Measurements from ENCODE around the gene IGF1R. TPM values are rescaled to one million over a fixed set of nuclear protein-coding genes. Genes with fewer than 3 reads are reported as not detected.

Gene IGF1R
- total RNA-seq, 5 donors from 2014 or later (not counting 1 experiment from before 2014, with no cell fraction given), result 40.3 to 97.2 (median 79.4) TPM

GRCh38 chr15:98939311-98940080 lies 291.2 kb downstream of the IGF1R start:
- Histone ChIP-seq H3K4me3 (ENCODE audit: control insufficient read depth in 1 of 2, extremely low read depth in 1 of 2, low read length in 1 of 2) (no peak overlapping the region), H3K36me3 (ENCODE audit: control insufficient read depth in 2 of 2, extremely low read depth in 1 of 2, insufficient read depth in 1 of 2, low read length in 1 of 2) (peaks cover 23 to 24% of the 10 kb centered on the region in 2 donors), H3K27me3 (replicated peaks in 1 of 2; ENCODE audit: control insufficient read depth in 2 of 2, extremely low read depth in 1 of 2, insufficient read depth in 2 of 2, low read length in 1 of 2) (no peaks in the 10 kb centered on the region), H3K4me1 (ENCODE audit: control insufficient read depth in 1 of 2, extremely low read depth in 1 of 2, insufficient read depth in 2 of 2, low read length in 2 of 2) (no peaks in the 10 kb centered on the region), H3K9me3 (no peaks in the 10 kb centered on the region), H3K27ac (ENCODE audit: low read length) (no peak overlapping the region)
- Mint-ChIP-seq H3K9me3 (no peaks in the 10 kb centered on the region), H3K27me3 (no peaks in the 10 kb centered on the region), H3K4me1 (peaks cover 0 to 16% (median 0%) of the 10 kb centered on the region in 3 donors), H3K27ac (no peak overlapping the region), H3K4me3 (no peak overlapping the region), H3K36me3 (peaks cover 52% of the 10 kb centered on the region)
- no peak for ATAC-seq (replicated peaks in 1 of 4)
- DNase-seq, result no peak
- CTCF ChIA-PET, result no interaction called here
- WGBS (ENCODE audit: insufficient coverage), result 93% methylated on average over 10 of the region's 13 CpGs
- POLR2A ChIA-PET, result no interaction called here

DNA sequence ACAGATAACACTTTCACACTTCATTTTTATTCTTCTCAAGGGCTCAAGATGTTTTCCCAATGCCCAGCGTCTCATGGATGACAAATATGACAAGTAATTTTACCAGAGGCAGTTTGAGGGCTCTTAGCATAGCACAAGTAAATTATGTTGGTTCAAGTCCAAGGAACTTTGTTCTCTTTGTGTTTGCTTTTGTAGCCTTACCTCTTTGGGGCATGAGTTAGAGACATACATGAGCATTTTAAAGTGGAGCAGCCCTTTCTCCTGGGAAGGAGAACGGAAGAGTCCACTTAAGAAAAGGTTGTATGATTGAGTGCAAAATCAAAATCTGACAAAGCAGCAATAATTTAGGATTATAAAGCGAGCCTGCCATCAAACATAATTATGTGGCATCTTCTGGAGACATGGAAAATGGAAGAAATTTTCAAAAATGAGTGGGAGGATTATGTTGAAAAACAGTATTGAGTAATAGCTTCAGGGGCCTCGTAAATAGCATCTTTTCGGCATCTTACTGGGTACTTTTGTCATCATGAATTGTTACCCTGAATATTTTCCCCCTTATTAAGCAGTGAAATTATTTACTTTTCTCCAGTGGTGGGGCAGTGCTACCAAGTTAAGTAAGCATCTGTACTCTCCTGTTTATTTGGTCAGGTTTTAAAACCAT lies 293.4 kb downstream of the IGF1R start:
- 89% methylated on average over 1 of the region's 5 CpGs for WGBS (ENCODE audit: insufficient coverage)
- H3K36me3 ChIP-seq (ENCODE audit: control insufficient read depth in 2 of 2, extremely low read depth in 1 of 2, insufficient read depth in 1 of 2, low read length in 1 of 2), result peaks cover 30 to 35% of the 10 kb centered on the region in 2 donors
- peaks cover 0 to 10% (median 0%) of the 10 kb centered on the region in 3 donors for H3K4me1 Mint-ChIP-seq
- no peak overlapping the region for H3K4me3 ChIP-seq (ENCODE audit: control insufficient read depth in 1 of 2, extremely low read depth in 1 of 2, low read length in 1 of 2)
- no peak for ATAC-seq (replicated peaks in 1 of 4)
- ChIA-PET CTCF (no interaction called here), POLR2A (no interaction called here)
- H3K36me3 Mint-ChIP-seq, result peaks cover 44% of the 10 kb centered on the region
- H3K27me3 ChIP-seq (replicated peaks in 1 of 2; ENCODE audit: control insufficient read depth in 2 of 2, extremely low read depth in 1 of 2, insufficient read depth in 2 of 2, low read length in 1 of 2), result no peaks in the 10 kb centered on the region
- no peak overlapping the region for H3K27ac ChIP-seq (ENCODE audit: low read length)
- H3K4me1 ChIP-seq (ENCODE audit: control insufficient read depth in 1 of 2, extremely low read depth in 1 of 2, insufficient read depth in 2 of 2, low read length in 2 of 2), result no peaks in the 10 kb centered on the region
- H3K9me3 ChIP-seq, result no peaks in the 10 kb centered on the region
- no peak overlapping the region for H3K27ac Mint-ChIP-seq
- no peak overlapping the region for H3K4me3 Mint-ChIP-seq
- H3K9me3 Mint-ChIP-seq, result no peaks in the 10 kb centered on the region
- DNase-seq, result no peak
- H3K27me3 Mint-ChIP-seq, result no peaks in the 10 kb centered on the region

- Histone ChIP-seq H3K4me1 (ENCODE audit: control insufficient read depth in 1 of 2, extremely low read depth in 1 of 2, insufficient read depth in 2 of 2, low read length in 2 of 2) (no peaks in the 10 kb centered on the region), H3K27me3 (replicated peaks in 1 of 2; ENCODE audit: control insufficient read depth in 2 of 2, extremely low read depth in 1 of 2, insufficient read depth in 2 of 2, low read length in 1 of 2) (no peaks in the 10 kb centered on the region), H3K4me3 (ENCODE audit: control insufficient read depth in 1 of 2, extremely low read depth in 1 of 2, low read length in 1 of 2) (no peak overlapping the region), H3K9me3 (no peaks in the 10 kb centered on the region), H3K36me3 (ENCODE audit: control insufficient read depth in 2 of 2, extremely low read depth in 1 of 2, insufficient read depth in 1 of 2, low read length in 1 of 2) (peaks cover 30 to 35% of the 10 kb centered on the region in 2 donors), H3K27ac (ENCODE audit: low read length) (no peak overlapping the region)
- Mint-ChIP-seq H3K27me3 (no peaks in the 10 kb centered on the region), H3K36me3 (peaks cover 41% of the 10 kb centered on the region), H3K4me1 (peaks cover 0 to 8% (median 0%) of the 10 kb centered on the region in 3 donors), H3K4me3 (no peak overlapping the region), H3K9me3 (no peaks in the 10 kb centered on the region), H3K27ac (no peak overlapping the region)
- ATAC-seq (replicated peaks in 1 of 4), result no peak
- WGBS (ENCODE audit: insufficient coverage), result 100% methylated on average over 3 of the region's 7 CpGs
- no peak for DNase-seq
- CTCF ChIA-PET, result no interaction called here
- POLR2A ChIA-PET, result no interaction called here
Observed at GRCh38 chr15:98942431-98942830, 294.1 kb downstream of the IGF1R start.

DNA sequence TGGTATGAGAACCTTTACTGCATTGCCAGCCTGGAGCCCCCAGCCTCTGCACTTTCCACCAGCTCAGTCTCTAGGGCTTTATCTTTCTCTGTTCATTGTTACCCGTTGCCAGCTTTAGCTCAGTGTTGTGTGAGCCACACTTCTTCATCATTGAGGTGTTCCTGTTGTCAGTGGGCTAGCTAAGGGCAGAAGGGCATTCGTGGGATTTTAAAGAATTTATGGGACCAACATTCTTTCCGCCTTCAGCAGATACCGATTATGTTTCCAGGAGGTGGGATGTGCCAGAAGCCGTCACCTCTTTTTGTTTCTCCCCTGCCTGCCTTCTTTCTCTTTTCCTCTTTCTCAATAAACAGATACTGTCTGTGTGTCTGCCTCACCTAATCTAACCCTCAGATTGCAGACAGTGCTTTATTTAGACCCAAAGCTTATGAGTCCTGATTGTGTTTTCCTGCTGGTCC lies 294.7 kb downstream of the IGF1R start:
- Mint-ChIP-seq H3K4me3 (no peak overlapping the region), H3K27me3 (no peaks in the 10 kb centered on the region), H3K27ac (no peak overlapping the region), H3K9me3 (no peaks in the 10 kb centered on the region), H3K36me3 (peaks cover 36% of the 10 kb centered on the region), H3K4me1 (peaks cover 0 to 2% (median 0%) of the 10 kb centered on the region in 3 donors)
- H3K27ac ChIP-seq (ENCODE audit: low read length), result no peak overlapping the region
- H3K4me1 ChIP-seq (ENCODE audit: control insufficient read depth in 1 of 2, extremely low read depth in 1 of 2, insufficient read depth in 2 of 2, low read length in 2 of 2), result no peaks in the 10 kb centered on the region
- peaks cover 29 to 36% of the 10 kb centered on the region in 2 donors for H3K36me3 ChIP-seq (ENCODE audit: control insufficient read depth in 2 of 2, extremely low read depth in 1 of 2, insufficient read depth in 1 of 2, low read length in 1 of 2)
- WGBS (ENCODE audit: insufficient coverage), result no CpG with 5 or more reads among the region's 5 CpGs
- ChIA-PET POLR2A (no interaction called here), CTCF (no interaction called here)
- ATAC-seq (replicated peaks in 1 of 4) (no peak), DNase-seq (no peak)
- no peak overlapping the region for H3K4me3 ChIP-seq (ENCODE audit: control insufficient read depth in 1 of 2, extremely low read depth in 1 of 2, low read length in 1 of 2)
- H3K9me3 ChIP-seq, result no peaks in the 10 kb centered on the region
- H3K27me3 ChIP-seq (replicated peaks in 1 of 2; ENCODE audit: control insufficient read depth in 2 of 2, extremely low read depth in 1 of 2, insufficient read depth in 2 of 2, low read length in 1 of 2), result no peaks in the 10 kb centered on the region

DNA sequence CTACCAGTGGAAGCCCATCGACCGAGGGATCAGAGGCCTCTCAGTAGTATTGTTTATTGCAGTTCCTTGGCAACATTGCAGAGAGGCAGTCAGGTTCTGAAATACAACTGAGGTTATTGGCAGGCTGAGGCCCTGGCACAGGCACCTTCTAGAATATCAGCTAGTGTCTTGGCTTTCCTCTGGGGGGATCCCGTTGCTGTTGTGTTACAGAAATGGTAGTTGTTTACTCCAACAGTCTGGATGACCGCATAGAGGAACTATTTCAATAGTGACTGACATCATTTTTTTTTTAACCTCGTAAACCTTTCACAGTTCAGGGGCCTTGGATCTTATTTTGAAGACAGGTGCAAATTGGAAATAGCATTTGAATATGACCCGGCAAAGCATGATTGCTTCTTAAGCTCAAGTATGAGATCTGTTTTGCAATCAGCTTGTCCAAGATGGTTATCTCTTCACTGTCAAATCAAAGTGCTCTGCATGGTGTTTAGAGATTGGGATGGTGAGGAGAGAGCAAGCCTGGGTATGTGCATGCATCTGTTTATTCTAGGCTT lies 295.3 kb downstream of the IGF1R start:
- no peaks in the 10 kb centered on the region for H3K27me3 Mint-ChIP-seq
- CTCF ChIA-PET, result no interaction called here
- POLR2A ChIA-PET, result no interaction called here

DNA sequence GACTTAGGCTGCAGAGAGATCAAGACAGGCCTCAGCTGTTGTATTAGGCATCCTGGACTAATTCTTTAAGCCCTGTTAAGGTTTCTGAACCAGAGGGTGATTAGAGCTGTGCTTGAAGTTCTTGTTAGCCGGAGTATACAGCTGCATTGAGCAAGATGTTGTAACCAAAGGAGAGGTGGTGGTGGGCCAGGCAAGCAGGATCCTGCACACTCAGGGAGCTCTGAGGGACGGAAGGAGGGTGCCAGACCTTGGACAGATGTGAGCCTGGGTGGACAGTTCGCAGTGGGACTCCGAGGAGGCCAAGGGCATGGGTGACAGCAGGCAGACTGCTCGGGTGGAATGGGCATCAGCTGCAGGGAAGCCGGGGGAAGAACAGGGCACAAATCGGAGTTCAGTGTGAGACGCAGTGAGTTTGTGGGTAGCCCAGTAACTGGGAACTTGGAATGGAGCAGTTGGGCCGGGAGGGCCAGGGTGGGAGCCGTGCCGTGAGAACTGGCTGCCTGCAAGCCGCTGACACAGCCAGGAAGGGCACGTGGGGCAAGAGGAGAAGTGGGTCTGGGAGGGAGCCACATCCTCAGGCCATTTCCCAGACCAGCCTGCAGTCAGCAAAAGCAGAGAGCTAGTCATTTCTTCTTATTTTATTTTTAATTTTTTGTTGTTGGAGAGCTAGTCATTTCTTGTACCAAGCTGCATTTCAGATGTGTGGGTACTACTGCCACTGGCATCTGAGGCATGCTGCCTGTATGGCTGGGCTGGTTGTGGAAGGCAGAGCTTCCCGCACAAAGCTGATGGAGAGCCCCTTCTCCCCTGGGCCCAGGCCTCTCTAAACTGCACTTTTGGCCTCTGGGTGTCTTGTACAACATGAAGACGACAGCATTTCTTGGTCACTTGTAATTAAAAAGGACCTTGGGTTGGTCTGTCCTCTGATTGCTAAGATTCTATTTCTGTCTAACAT lies 298.2 kb downstream of the IGF1R start:
- DNase-seq, result no peak
- H3K27ac Mint-ChIP-seq, result no peak overlapping the region
- H3K4me1 Mint-ChIP-seq, result peaks cover 6 to 11% (median 6%) of the 10 kb centered on the region in 3 donors

More for the DNA sequence above, 295.3 kb downstream of the IGF1R start:
- ATAC-seq (replicated peaks in 1 of 4), result no peak
- Histone ChIP-seq H3K36me3 (ENCODE audit: control insufficient read depth in 2 of 2, extremely low read depth in 1 of 2, insufficient read depth in 1 of 2, low read length in 1 of 2) (peaks cover 29 to 41% of the 10 kb centered on the region in 2 donors), H3K9me3 (no peaks in the 10 kb centered on the region), H3K4me1 (ENCODE audit: control insufficient read depth in 1 of 2, extremely low read depth in 1 of 2, insufficient read depth in 2 of 2, low read length in 2 of 2) (no peaks in the 10 kb centered on the region), H3K27me3 (replicated peaks in 1 of 2; ENCODE audit: control insufficient read depth in 2 of 2, extremely low read depth in 1 of 2, insufficient read depth in 2 of 2, low read length in 1 of 2) (no peaks in the 10 kb centered on the region), H3K27ac (ENCODE audit: low read length) (no peak overlapping the region), H3K4me3 (ENCODE audit: control insufficient read depth in 1 of 2, extremely low read depth in 1 of 2, low read length in 1 of 2) (no peak overlapping the region)
- Mint-ChIP-seq H3K27ac (no peak overlapping the region), H3K4me1 (no peaks in the 10 kb centered on the region), H3K9me3 (no peaks in the 10 kb centered on the region), H3K4me3 (no peak overlapping the region), H3K36me3 (peaks cover 34% of the 10 kb centered on the region)
- WGBS (ENCODE audit: insufficient coverage), result 43% methylated on average over 1 of the region's 6 CpGs
- no peak for DNase-seq

More for the DNA sequence above, 298.2 kb downstream of the IGF1R start:
- H3K9me3 ChIP-seq, result no peaks in the 10 kb centered on the region
- ChIA-PET POLR2A (no interaction called here), CTCF (interaction anchor here in 1 of 2 donors (0.6 kb wide), 1 partner anchor 115 kb away, joined by 3 read pairs; no protein-coding TSS in a partner anchor)
- H3K27me3 ChIP-seq (replicated peaks in 1 of 2; ENCODE audit: control insufficient read depth in 2 of 2, extremely low read depth in 1 of 2, insufficient read depth in 2 of 2, low read length in 1 of 2), result no peaks in the 10 kb centered on the region
- ATAC-seq (replicated peaks in 1 of 4), result no peak
- H3K4me1 ChIP-seq (ENCODE audit: control insufficient read depth in 1 of 2, extremely low read depth in 1 of 2, insufficient read depth in 2 of 2, low read length in 2 of 2), result no peaks in the 10 kb centered on the region
- H3K27ac ChIP-seq (ENCODE audit: low read length), result no peak overlapping the region
- WGBS (ENCODE audit: insufficient coverage), result 66% methylated on average over 14 of the region's 15 CpGs
- Mint-ChIP-seq H3K4me3 (no peak overlapping the region), H3K36me3 (peaks cover 35% of the 10 kb centered on the region), H3K9me3 (no peaks in the 10 kb centered on the region), H3K27me3 (no peaks in the 10 kb centered on the region)
- H3K36me3 ChIP-seq (ENCODE audit: control insufficient read depth in 2 of 2, extremely low read depth in 1 of 2, insufficient read depth in 1 of 2, low read length in 1 of 2), result peaks cover 14 to 42% of the 10 kb centered on the region in 2 donors
- H3K4me3 ChIP-seq (ENCODE audit: control insufficient read depth in 1 of 2, extremely low read depth in 1 of 2, low read length in 1 of 2), result no peak overlapping the region
